HL-60 (cell line): ENCODE measurements around the gene GFRA1.

ENCODE experiments used
- CTCF ChIP-seq: IDR thresholded peaks from one replicate; pipeline ENCODE4 v1.5.1; 2011; ENCODE audit warnings: low read length, control low read depth, inconsistent platforms; ENCODE audit not compliant: insufficient read depth
- GABPA ChIP-seq: IDR thresholded peaks from 2 replicates; pipeline ENCODE4 v1.6.1; 2012; ENCODE audit warnings: low read depth
- POLR2AphosphoS5 ChIP-seq: IDR thresholded peaks from 2 replicates; pipeline ENCODE4 v1.6.1; 2012; ENCODE audit warnings: low read depth
- REST ChIP-seq: IDR thresholded peaks from 2 replicates; pipeline ENCODE4 v1.6.1; 2012; ENCODE audit warnings: low read depth; ENCODE audit not compliant: insufficient replicate concordance
- SPI1 ChIP-seq: IDR thresholded peaks from 2 replicates; pipeline ENCODE4 v1.6.1; 2012; ENCODE audit warnings: low read depth, mild to moderate bottlenecking, borderline replicate concordance

- TF ChIP-seq POLR2AphosphoS5 (no peak), CTCF (no peak), SPI1 (no peak), REST (no peak), GABPA (no peak)
Measured at GRCh38 chr10:116270126-116270770, 2.8 kb downstream of the GFRA1 start.
